ENCODE data around the gene KIAA0513.

Gene KIAA0513

GRCh38 chr16:85027349-85027957 is at the start of gene KIAA0513:
TSS of gene KIAA0513 (plus strand) at chr16:85027795. CDS start at chr16:85067072, 39,277 bp downstream.
- DNase-seq: peak; percentile 23 to 97 (median 90)

GRCh38 chr16:84979516-84979915 is 48.1 kb upstream of the KIAA0513 start:
- no peak for DNase-seq

- peak in 2 of 14 donors; percentile 13 to 70 for DNase-seq
Measured at GRCh38 chr16:84982434-84982833, 45.2 kb upstream of the KIAA0513 start.

- no peak for DNase-seq
Measured at GRCh38 chr16:84985079-84986065, 42.2 kb upstream of the KIAA0513 start.

GRCh38 chr16:84986102-84986501 is 41.5 kb upstream of the KIAA0513 start:
- no peak for DNase-seq

GRCh38 chr16:84986879-84987278 is 40.7 kb upstream of the KIAA0513 start:
- peak in 1 of 14 donors; percentile 24 for DNase-seq

GRCh38 chr16:84988328-84989080 is 39.1 kb upstream of the KIAA0513 start:
- peak in 1 of 14 donors; percentile 94 for DNase-seq

GRCh38 chr16:84989749-84990620 is 37.6 kb upstream of the KIAA0513 start:
- peak in 1 of 14 donors; percentile 41 for DNase-seq

- peak in 1 of 14 donors; percentile 31 for DNase-seq
Measured at GRCh38 chr16:84990782-84991181, 36.8 kb upstream of the KIAA0513 start.

GRCh38 chr16:84992717-84993075 is 34.9 kb upstream of the KIAA0513 start:
- no peak for DNase-seq

GRCh38 chr16:84993926-84994325 is 33.7 kb upstream of the KIAA0513 start:
- DNase-seq: no peak

GRCh38 chr16:84995663-84996062 is 31.9 kb upstream of the KIAA0513 start:
- DNase-seq: no peak

- no peak for DNase-seq
Measured at GRCh38 chr16:84996365-84996764, 31.2 kb upstream of the KIAA0513 start.

GRCh38 chr16:84999200-84999599 is 28.4 kb upstream of the KIAA0513 start:
- DNase-seq: no peak

- no peak for DNase-seq
Measured at GRCh38 chr16:84999857-85000480, 27.6 kb upstream of the KIAA0513 start.

- no peak for DNase-seq
Measured at GRCh38 chr16:85002099-85002541, 25.5 kb upstream of the KIAA0513 start.

- peak in 5 of 14 donors; percentile 10 to 19 (median 16) for DNase-seq
Measured at GRCh38 chr16:85002608-85003007, 25.0 kb upstream of the KIAA0513 start.

GRCh38 chr16:85003076-85003475 is 24.5 kb upstream of the KIAA0513 start:
- DNase-seq: no peak

- no peak for DNase-seq
Measured at GRCh38 chr16:85003725-85004586, 23.6 kb upstream of the KIAA0513 start.

GRCh38 chr16:85004587-85005205 is 22.9 kb upstream of the KIAA0513 start:
- no peak for DNase-seq
